Measurements from ENCODE around the gene DEGS2. TPM values are rescaled to one million over a fixed set of nuclear protein-coding genes. Genes with fewer than 3 reads are reported as not detected.

The DEGS2 gene
- total and polyA plus RNA-seq, 2 of the 13 experiments (the other 11 are each of a cell fraction or from before 2014, with no cell fraction given): 0.09 TPM

- TF ChIP-seq HOXD1 (CRISPR knock-in tag; IDR thresholded peaks at IDR 0.05): peak; percentile 88
- no peak for TF ChIP-seq ARID3A (IDR thresholded peaks at IDR 0.05; ENCODE audit: low read depth, low read length)
- peak; percentile 87 for TF ChIP-seq CSRNP1 (CRISPR knock-in tag; IDR thresholded peaks at IDR 0.05)
- peak; percentile 92; the same call in 1 of the 2 replicates for TF ChIP-seq ZNF747 (CRISPR knock-in tag; IDR thresholded peaks at IDR 0.05; ENCODE audit: borderline replicate concordance)
- peak; percentile 65 for TF ChIP-seq HNRNPLL (IDR thresholded peaks at IDR 0.05; ENCODE audit: low read depth, low read length, poor library complexity, severe bottlenecking)
- TF ChIP-seq BRD4 (CRISPR knock-in tag; IDR thresholded peaks at IDR 0.05): peak; percentile 78; the same call in 1 of the 2 replicates
- peak; percentile 89 for TF ChIP-seq ZNF264 (CRISPR knock-in tag; IDR thresholded peaks at IDR 0.05)
- peak; percentile 63; the same call in 1 of the 2 replicates for TF ChIP-seq ZKSCAN8 (CRISPR knock-in tag; IDR thresholded peaks at IDR 0.05; ENCODE audit: borderline replicate concordance)
- peak; percentile 78 for TF ChIP-seq ZNF124 (CRISPR knock-in tag; IDR thresholded peaks at IDR 0.05)
- TF ChIP-seq HNRNPL (IDR thresholded peaks at IDR 0.05; ENCODE audit: low read depth, low read length): 0 out of 2 replicates have a peak, but pooled peaks have one; percentile 53
- peak; percentile 91 for TF ChIP-seq ZNF709 (CRISPR knock-in tag; IDR thresholded peaks at IDR 0.05)
- no peak for TF ChIP-seq EEA1 (CRISPR knock-in tag; IDR thresholded peaks at IDR 0.05; ENCODE audit: borderline replicate concordance)
- TF ChIP-seq HMGA1 (CRISPR knock-in tag; conservative IDR thresholded peaks at IDR 0.05): no peak
- TF ChIP-seq REPIN1 (CRISPR knock-in tag; IDR thresholded peaks at IDR 0.05; ENCODE audit: borderline replicate concordance, low read depth): peak; percentile 94; the same call in 1 of the 2 replicates
- TF ChIP-seq EZH2 (conservative IDR thresholded peaks at IDR 0.05; ENCODE audit: low read depth, low read length): no peak
- TF ChIP-seq POGK (CRISPR knock-in tag; conservative IDR thresholded peaks at IDR 0.05): no peak; the same call in 1 of the 2 replicates
- TF ChIP-seq NFKB2 (CRISPR knock-in tag; IDR thresholded peaks at IDR 0.05; ENCODE audit: borderline replicate concordance): peak; percentile 90
- TF ChIP-seq SRSF1 (optimal IDR thresholded peaks at IDR 0.05; ENCODE audit: low read depth, low read length): no peak
- TF ChIP-seq HMG20A (CRISPR knock-in tag; IDR thresholded peaks at IDR 0.05; ENCODE audit: borderline replicate concordance): peak; percentile 5; the same call in 1 of the 2 replicates
- TF ChIP-seq ZNF451 (CRISPR knock-in tag; IDR thresholded peaks at IDR 0.05): peak; percentile 88; the same call in 1 of the 2 replicates
- no peak for TF ChIP-seq ZNF839 (CRISPR knock-in tag; IDR thresholded peaks at IDR 0.05; ENCODE audit: borderline replicate concordance)
- peak; percentile 84 for TF ChIP-seq UBTF (CRISPR knock-in tag; IDR thresholded peaks at IDR 0.05)
Observed at GRCh38 chr14:100192672-100193416, 33.4 kb upstream of the DEGS2 start (continued).

Data from HepG2 (cell line).